Tibial artery (tissue), 4 donors: ENCODE results near the gene MGAT4C.
"Not testable (repeated sequence)": the region's sequence is repeated elsewhere in the genome, so short reads cannot be mapped to it uniquely, and the experiment has no call there.

Source experiments
- DNase-seq, 2 donors: peaks; one replicate each; pipeline ENCODE4 v3.0.0-alpha.2; 2019
- H3K27ac ChIP-seq, 2 donors: fragments of 200-600 bp; sonication (generic) in 1 of 2; 1 replicate in 1 of 2; 2 replicates in 1 of 2; pipeline ENCODE4 v1.5.1; 2018 to 2019; ENCODE audit warnings: mild to moderate bottlenecking in 1 of 2
- H3K27me3 ChIP-seq, 2 donors: fragments of 200-600 bp; sonication (generic) in 1 of 2; one replicate each; pipeline versions ENCODE4 v1.5.1 to v1.6.0; 2016 to 2019
- H3K36me3 ChIP-seq, 3 donors: fragments of 200-600 bp; sonication (generic) in 2 of 3; one replicate each; pipeline ENCODE4 v1.5.1; 2016 to 2019; ENCODE audit warnings: mild to moderate bottlenecking in 2 of 3
- H3K4me1 ChIP-seq, 4 donors: fragments of 200-600 bp; sonication (generic) in 2 of 4; 1 replicate in 3 of 4; 2 replicates in 1 of 4; pipeline ENCODE4 v1.5.1; 2016 to 2019
- H3K4me3 ChIP-seq, 2 donors: fragments of 200-600 bp; sonication (generic) in 1 of 2; 1 replicate in 1 of 2; 2 replicates in 1 of 2; pipeline ENCODE4 v1.5.1; 2018 to 2019; ENCODE audit warnings: mild to moderate bottlenecking in 2 of 2
- H3K9me3 ChIP-seq, 3 donors: fragments of 200-600 bp; sonication (generic) in 1 of 3; one replicate each; pipeline ENCODE4 v1.5.1; 2016 to 2019
- intact Hi-C: fragments of 100-400 bp; cut with DNase I; formaldehyde crosslinking; loops from one replicate; pipeline ENCODE4 v1.15.0; 2023; ENCODE audit warnings: low total_unique reads
- TF ChIP-seq, protein P1 (sequence below), 2 experiments: fragments of 200-600 bp in 1 of 2; fragments of 450-650 bp in 1 of 2; IDR thresholded peaks; one replicate each; pipeline ENCODE4 v1.5.1; 2017 to 2019; ENCODE audit warnings: antibody characterized with exemption in 2 of 2, mild to moderate bottlenecking in 1 of 2, moderate library complexity in 1 of 2

MGAT4C gene

GRCh38 chr12:86256163-86256562 lies at the start of gene MGAT4C:
Gene MGAT4C (minus strand): TSS chr12:86256391.
- DNase-seq: no peak
- TF ChIP-seq, protein P1, sequence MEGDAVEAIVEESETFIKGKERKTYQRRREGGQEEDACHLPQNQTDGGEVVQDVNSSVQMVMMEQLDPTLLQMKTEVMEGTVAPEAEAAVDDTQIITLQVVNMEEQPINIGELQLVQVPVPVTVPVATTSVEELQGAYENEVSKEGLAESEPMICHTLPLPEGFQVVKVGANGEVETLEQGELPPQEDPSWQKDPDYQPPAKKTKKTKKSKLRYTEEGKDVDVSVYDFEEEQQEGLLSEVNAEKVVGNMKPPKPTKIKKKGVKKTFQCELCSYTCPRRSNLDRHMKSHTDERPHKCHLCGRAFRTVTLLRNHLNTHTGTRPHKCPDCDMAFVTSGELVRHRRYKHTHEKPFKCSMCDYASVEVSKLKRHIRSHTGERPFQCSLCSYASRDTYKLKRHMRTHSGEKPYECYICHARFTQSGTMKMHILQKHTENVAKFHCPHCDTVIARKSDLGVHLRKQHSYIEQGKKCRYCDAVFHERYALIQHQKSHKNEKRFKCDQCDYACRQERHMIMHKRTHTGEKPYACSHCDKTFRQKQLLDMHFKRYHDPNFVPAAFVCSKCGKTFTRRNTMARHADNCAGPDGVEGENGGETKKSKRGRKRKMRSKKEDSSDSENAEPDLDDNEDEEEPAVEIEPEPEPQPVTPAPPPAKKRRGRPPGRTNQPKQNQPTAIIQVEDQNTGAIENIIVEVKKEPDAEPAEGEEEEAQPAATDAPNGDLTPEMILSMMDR (IDR thresholded peaks at IDR 0.05): no peak
- Histone ChIP-seq H3K9me3 (no peaks in the 10 kb centered on the region), H3K27me3 (no peaks in the 10 kb centered on the region), H3K4me1 (no peaks in the 10 kb centered on the region), H3K36me3 (no peaks in the 10 kb centered on the region), H3K4me3 (peak within 1 kb of the TSS in 1 of 2 donors; percentile 6), H3K27ac (no peak within 1 kb of the TSS)
- intact Hi-C loops: no loop called here

- intact Hi-C loops, H3K27ac ChIP-seq, H3K9me3 ChIP-seq, H3K36me3 ChIP-seq, H3K4me1 ChIP-seq, DNase-seq, H3K4me3 ChIP-seq, H3K27me3 ChIP-seq: not testable (repeated sequence)
Observed at GRCh38 chr12:86296396-86296795, 40.2 kb upstream of the MGAT4C start.

DNA sequence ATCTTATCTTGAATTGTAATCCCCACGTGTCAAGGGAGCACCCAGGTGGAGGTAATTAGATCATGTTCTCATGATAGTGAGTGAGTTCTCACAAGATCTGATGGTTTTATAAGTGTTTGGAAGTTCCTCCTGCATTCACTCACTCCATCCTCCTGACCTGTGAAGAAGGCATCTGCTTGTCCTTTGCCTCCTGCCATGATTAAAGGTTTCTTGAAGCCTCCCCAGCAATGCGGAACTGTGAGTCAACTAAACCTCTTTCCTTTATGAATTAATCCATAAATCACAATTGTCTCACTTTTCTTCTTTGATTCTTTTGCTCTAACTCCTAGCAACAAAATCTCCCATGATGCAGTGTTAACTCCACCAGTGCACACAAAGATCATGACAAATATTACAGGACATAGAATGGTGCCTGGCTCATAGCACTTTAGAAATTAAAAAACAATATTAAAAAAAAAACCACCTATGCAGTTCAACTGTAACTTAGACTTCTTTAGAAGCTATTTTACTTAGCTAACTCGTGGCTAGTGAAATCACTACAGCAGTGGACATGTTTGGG lies 37.6 kb upstream of the MGAT4C start:
- no peaks in the 10 kb centered on the region for H3K27me3 ChIP-seq
- no peaks in the 10 kb centered on the region for H3K36me3 ChIP-seq
- H3K9me3 ChIP-seq: no peaks in the 10 kb centered on the region
- no peak overlapping the region for H3K4me3 ChIP-seq
- H3K27ac ChIP-seq: no peak overlapping the region
- no peak for DNase-seq
- TF ChIP-seq, protein P1 (IDR thresholded peaks at IDR 0.05): no peak
- no peaks in the 10 kb centered on the region for H3K4me1 ChIP-seq
- intact Hi-C loops: no loop called here

DNA sequence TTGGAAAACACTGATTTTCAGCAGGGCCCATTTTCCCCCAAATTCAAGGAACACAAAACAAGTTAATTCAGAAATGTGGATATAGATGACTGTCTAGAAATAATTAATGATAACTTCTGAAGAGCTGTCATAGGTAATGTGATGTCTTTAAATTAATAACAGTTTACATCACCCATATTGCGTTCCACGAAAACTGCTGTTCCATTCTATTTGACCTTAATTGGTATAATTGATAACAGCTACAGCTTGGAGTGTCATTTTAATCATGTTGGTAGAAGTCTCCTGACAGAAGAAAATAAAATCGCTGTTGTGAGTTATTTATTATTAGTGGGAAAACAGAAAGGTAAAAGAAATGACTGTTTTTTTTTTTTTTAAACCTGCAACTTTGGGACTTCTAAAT lies 36.3 kb upstream of the MGAT4C start:
- Histone ChIP-seq H3K27ac (no peak overlapping the region), H3K9me3 (no peaks in the 10 kb centered on the region), H3K4me3 (no peak overlapping the region), H3K4me1 (no peaks in the 10 kb centered on the region), H3K27me3 (no peaks in the 10 kb centered on the region), H3K36me3 (no peaks in the 10 kb centered on the region)
- DNase-seq: no peak
- intact Hi-C loops: no loop called here
- TF ChIP-seq, protein P1 (IDR thresholded peaks at IDR 0.05): no peak

GRCh38 chr12:86290615-86291014 lies 34.4 kb upstream of the MGAT4C start:
- H3K27ac ChIP-seq: no peak overlapping the region
- no peak overlapping the region for H3K4me3 ChIP-seq
- H3K27me3 ChIP-seq: no peaks in the 10 kb centered on the region
- TF ChIP-seq, protein P1 (IDR thresholded peaks at IDR 0.05): no peak
- H3K36me3 ChIP-seq: no peaks in the 10 kb centered on the region
- no peaks in the 10 kb centered on the region for H3K4me1 ChIP-seq
- DNase-seq: no peak
- intact Hi-C loops: no loop called here
- no peaks in the 10 kb centered on the region for H3K9me3 ChIP-seq

DNA sequence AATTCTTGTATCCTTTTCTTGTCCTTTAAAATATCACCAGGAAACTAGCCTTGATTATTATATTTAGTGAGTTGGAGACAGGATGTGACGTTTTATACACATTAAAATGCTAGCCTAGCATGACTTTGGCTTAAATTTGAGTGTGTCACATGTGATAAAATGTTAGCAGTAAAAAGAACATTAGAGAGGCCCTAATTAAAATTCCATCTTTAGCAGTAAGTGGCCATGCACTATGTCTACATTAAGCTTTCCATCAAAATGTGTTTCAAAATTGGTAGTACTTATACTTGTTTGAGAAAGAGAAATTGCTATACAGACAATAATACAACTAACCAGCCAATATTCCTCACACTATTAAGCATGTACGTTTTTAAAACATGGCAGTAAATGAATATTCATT lies 29.9 kb upstream of the MGAT4C start:
- no peaks in the 10 kb centered on the region for H3K27me3 ChIP-seq
- TF ChIP-seq, protein P1 (IDR thresholded peaks at IDR 0.05): no peak
- no peaks in the 10 kb centered on the region for H3K9me3 ChIP-seq
- DNase-seq: no peak
- no peak overlapping the region for H3K27ac ChIP-seq
- intact Hi-C loops: no loop called here
- H3K36me3 ChIP-seq: no peaks in the 10 kb centered on the region
- H3K4me1 ChIP-seq: no peaks in the 10 kb centered on the region
- no peak overlapping the region for H3K4me3 ChIP-seq
